GM12878 (cell line): ENCODE data around the gene ABCG1. TPM values are rescaled to one million over a fixed set of nuclear protein-coding genes. Genes with fewer than 3 reads are reported as not detected.

Experiments
- ATF3 ChIP-seq: IDR thresholded peaks from 2 replicates; pipeline ENCODE4 v1.6.1; 2011; ENCODE audit warnings: low read depth, mild to moderate bottlenecking, low read length, moderate library complexity, borderline replicate concordance; ENCODE audit errors: extremely low read depth
- BCL11A ChIP-seq: IDR thresholded peaks from 2 replicates; pipeline ENCODE4 v1.6.1; 2011; ENCODE audit warnings: low read depth, low read length
- CHD1 ChIP-seq: IDR thresholded peaks from 2 replicates; pipeline ENCODE4 v1.6.1; 2012; ENCODE audit warnings: low read depth, low read length, improper control_type of control experiment
- CREB1 ChIP-seq: IDR thresholded peaks from 2 replicates; pipeline ENCODE4 v1.6.1; 2012; ENCODE audit warnings: low read depth, mild to moderate bottlenecking, inconsistent platforms
- CUX1 ChIP-seq: IDR thresholded peaks from 2 replicates; pipeline ENCODE4 v1.6.1; 2012; ENCODE audit warnings: improper control_type of control experiment, low read depth, low read length; ENCODE audit not compliant: insufficient replicate concordance
- E4F1 ChIP-seq: fragments of 450-650 bp; IDR thresholded peaks from 2 replicates; pipeline ENCODE4 v1.6.1; 2018; ENCODE audit warnings: borderline replicate concordance, mild to moderate bottlenecking; ENCODE audit not compliant: partially characterized antibody
- HCFC1 ChIP-seq: fragments of 150-350 bp; IDR thresholded peaks from 2 replicates; pipeline ENCODE4 v1.6.1; 2014; ENCODE audit warnings: low read length
- KAT2A ChIP-seq: conservative IDR thresholded peaks from 2 replicates; pipeline ENCODE4 v1.6.1; 2011; ENCODE audit warnings: low read depth, low read length; ENCODE audit not compliant: control insufficient read depth
- KDM1A ChIP-seq: fragments of 200-600 bp; sonication (generic); IDR thresholded peaks from 2 replicates; pipeline ENCODE4 v1.6.1; 2016; ENCODE audit warnings: borderline replicate concordance
- MTA2 ChIP-seq: fragments of 450-650 bp; IDR thresholded peaks from 2 replicates; pipeline ENCODE4 v1.6.1; 2016; ENCODE audit warnings: low read depth, mild to moderate bottlenecking, moderate library complexity
- NRF1 ChIP-seq: conservative IDR thresholded peaks from 2 replicates; pipeline ENCODE4 v1.6.1; 2011; ENCODE audit warnings: mild to moderate bottlenecking, low read depth, low read length, improper control_type of control experiment
- RAD51 ChIP-seq: fragments of 450-650 bp; IDR thresholded peaks from 2 replicates; pipeline ENCODE4 v1.6.1; 2016; ENCODE audit warnings: moderate library complexity, mild to moderate bottlenecking, inconsistent platforms
- RBBP5 ChIP-seq: fragments of 200-600 bp; sonication (generic); conservative IDR thresholded peaks from 2 replicates; pipeline ENCODE4 v1.6.1; 2016
- RELA ChIP-seq: fragments of 450-650 bp; IDR thresholded peaks from 2 replicates; pipeline ENCODE4 v1.8.0; 2014; ENCODE audit warnings: borderline replicate concordance; ENCODE audit not compliant: partially characterized antibody
- SMAD1 ChIP-seq: fragments of 450-650 bp; IDR thresholded peaks from 2 replicates; pipeline ENCODE4 v1.6.1; 2018; ENCODE audit warnings: mild to moderate bottlenecking, low read depth; ENCODE audit not compliant: partially characterized antibody
- TCF3 ChIP-seq: IDR thresholded peaks from 2 replicates; pipeline ENCODE4 v1.6.1; 2012; ENCODE audit warnings: low read depth, mild to moderate bottlenecking, low read length, borderline replicate concordance; ENCODE audit not compliant: insufficient read depth
- USF2 ChIP-seq: IDR thresholded peaks from 2 replicates; pipeline ENCODE4 v1.6.1; 2011; ENCODE audit warnings: low read depth, low read length, improper control_type of control experiment, borderline replicate concordance
- polyA plus RNA-seq, 11 experiments: library from polyadenylated mRNA; depleted of rRNA in 4 of 11; unstranded in 6 of 11; stranded (reverse) in 5 of 11; fragments of >200 nt; fragmentation: Nextera tagmentation in 4 of 11; fragmentation: Illumina TruSeq in 1 of 11; extraction: Ambion mirVana in 4 of 11; extraction: Trizol in 1 of 11; gene quantifications; 1 replicate in 1 of 11; 2 replicates in 10 of 11; pipeline versions ENCODE4 v1.2.1 to v1.2.3, GENCODE V29; 2011 to 2016; ENCODE audit warnings: inconsistent platforms in 2 of 11, missing spikeins in 2 of 11, low read depth in 1 of 11
- total RNA-seq, 4 experiments: library from RNA; depleted of rRNA in 3 of 4; stranded (reverse); fragments of >200 nt in 3 of 4; fragmentation: Illumina TruSeq in 1 of 4; extraction: Trizol in 1 of 4; gene quantifications; 2 replicates each; pipeline versions ENCODE4 v1.2.1 to v1.2.3, GENCODE V29; 2013 to 2021
- TF ChIP-seq, protein P1 (sequence below): fragments of 450-650 bp; IDR thresholded peaks from 2 replicates; pipeline ENCODE4 v1.6.1; 2014; ENCODE audit warnings: mild to moderate bottlenecking

ABCG1 gene
- total and polyA plus RNA-seq, 10 of the 15 experiments (the other 5 are each of a cell fraction or from before 2014, with no cell fraction given), result 0.59 to 19.3 (median 5.7) TPM

GRCh38 chr21:42227909-42228708 lies 9.2 kb downstream of the ABCG1 start (continued):
- no peak for TF ChIP-seq CUX1
- TF ChIP-seq MTA2, result peak; percentile 35; the same call in 1 of the 2 replicates
- no peak for TF ChIP-seq HCFC1
- no peak for TF ChIP-seq ATF3
- TF ChIP-seq BCL11A, result no peak
- TF ChIP-seq RBBP5, result no peak
- TF ChIP-seq E4F1, result no peak
- TF ChIP-seq USF2, result no peak; the same call in 1 of the 2 replicates
- TF ChIP-seq NRF1, result no peak
- 0 out of 2 replicates have a peak, but pooled peaks have one; percentile 23 for TF ChIP-seq CREB1
- no peak for TF ChIP-seq SMAD1
- TF ChIP-seq TCF3, result peak; percentile 95
- no peak for TF ChIP-seq KDM1A
- TF ChIP-seq RELA, result peak; percentile 63
- TF ChIP-seq CHD1, result no peak
- TF ChIP-seq KAT2A, result no peak
- TF ChIP-seq, protein P1, sequence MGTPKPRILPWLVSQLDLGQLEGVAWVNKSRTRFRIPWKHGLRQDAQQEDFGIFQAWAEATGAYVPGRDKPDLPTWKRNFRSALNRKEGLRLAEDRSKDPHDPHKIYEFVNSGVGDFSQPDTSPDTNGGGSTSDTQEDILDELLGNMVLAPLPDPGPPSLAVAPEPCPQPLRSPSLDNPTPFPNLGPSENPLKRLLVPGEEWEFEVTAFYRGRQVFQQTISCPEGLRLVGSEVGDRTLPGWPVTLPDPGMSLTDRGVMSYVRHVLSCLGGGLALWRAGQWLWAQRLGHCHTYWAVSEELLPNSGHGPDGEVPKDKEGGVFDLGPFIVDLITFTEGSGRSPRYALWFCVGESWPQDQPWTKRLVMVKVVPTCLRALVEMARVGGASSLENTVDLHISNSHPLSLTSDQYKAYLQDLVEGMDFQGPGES, result no peak
- TF ChIP-seq RAD51, result peak; percentile 61
